ENCODE measurements around the gene LNP1.

Gene LNP1

GRCh38 chr3:100455841-100456550 is 54.7 kb downstream of the LNP1 start:
- no peak for TF ChIP-seq CTCF (IDR thresholded peaks at IDR 0.05; ENCODE audit: control insufficient read depth, insufficient read depth, low read depth, low read length, missing control alignments)
- peak; percentile 37 for DNase-seq (ENCODE audit: low read depth)
- no peak overlapping the region for H3K4me3 ChIP-seq (ENCODE audit: control insufficient read depth, low read depth, low read length)

GRCh38 chr3:100456745-100457144 is 55.4 kb downstream of the LNP1 start:
- no peak for TF ChIP-seq CTCF (IDR thresholded peaks at IDR 0.05; ENCODE audit: control insufficient read depth, insufficient read depth, low read depth, low read length, missing control alignments)
- DNase-seq (ENCODE audit: low read depth), result no peak
- H3K4me3 ChIP-seq (ENCODE audit: control insufficient read depth, low read depth, low read length), result no peak overlapping the region

- no peak for DNase-seq (ENCODE audit: low read depth)
- H3K4me3 ChIP-seq (ENCODE audit: control insufficient read depth, low read depth, low read length), result no peak overlapping the region
- no peak for TF ChIP-seq CTCF (IDR thresholded peaks at IDR 0.05; ENCODE audit: control insufficient read depth, insufficient read depth, low read depth, low read length, missing control alignments)
These were observed 56.5 kb downstream of the LNP1 start for GRCh38 chr3:100457811-100458210.

- no peak for DNase-seq (ENCODE audit: low read depth)
- TF ChIP-seq CTCF (IDR thresholded peaks at IDR 0.05; ENCODE audit: control insufficient read depth, insufficient read depth, low read depth, low read length, missing control alignments), result no peak
- H3K4me3 ChIP-seq (ENCODE audit: control insufficient read depth, low read depth, low read length), result no peak overlapping the region
These were observed 57.5 kb downstream of the LNP1 start for GRCh38 chr3:100458814-100459213.

GRCh38 chr3:100463002-100463401 is 61.7 kb downstream of the LNP1 start:
- H3K4me3 ChIP-seq (ENCODE audit: control insufficient read depth, low read depth, low read length), result no peak overlapping the region
- TF ChIP-seq CTCF (IDR thresholded peaks at IDR 0.05; ENCODE audit: control insufficient read depth, insufficient read depth, low read depth, low read length, missing control alignments), result peak; percentile 73
- peak; percentile 52 for DNase-seq (ENCODE audit: low read depth)

- DNase-seq (ENCODE audit: low read depth), result no peak
- TF ChIP-seq CTCF (IDR thresholded peaks at IDR 0.05; ENCODE audit: control insufficient read depth, insufficient read depth, low read depth, low read length, missing control alignments), result no peak
- no peak overlapping the region for H3K4me3 ChIP-seq (ENCODE audit: control insufficient read depth, low read depth, low read length)
These were observed 62.4 kb downstream of the LNP1 start for GRCh38 chr3:100463646-100464155.

All from AG09309 (cell line).